Activated T-cell treated with anti-CD3 and anti-CD28 coated beads for 48 hours (primary cell): Measurements from ENCODE around the gene TSPAN18.

Source experiments
- DNase-seq: peaks from one replicate; pipeline ENCODE4 v3.0.0-alpha.2; 2020; ENCODE audit warnings: low read depth

TSPAN18 gene

GRCh38 chr11:44726283-44727113 is at the start of gene TSPAN18:
TSS of gene TSPAN18 (plus strand) at chr11:44726962. CDS start at chr11:44906417, 179,455 bp downstream.
- DNase-seq: no peak

- peak; percentile 13 for DNase-seq
These were observed 45.7 kb upstream of the TSPAN18 start for GRCh38 chr11:44680982-44681597.

- no peak for DNase-seq
These were observed 45.1 kb upstream of the TSPAN18 start for GRCh38 chr11:44681698-44682097.

- DNase-seq: no peak
These were observed 41.9 kb upstream of the TSPAN18 start for GRCh38 chr11:44684859-44685281.

- no peak for DNase-seq
These were observed 39.4 kb upstream of the TSPAN18 start for GRCh38 chr11:44687388-44687787.

GRCh38 chr11:44689265-44689664 is 37.5 kb upstream of the TSPAN18 start:
- no peak for DNase-seq

GRCh38 chr11:44690651-44691050 is 36.1 kb upstream of the TSPAN18 start:
- no peak for DNase-seq

- DNase-seq: no peak
These were observed 34.3 kb upstream of the TSPAN18 start for GRCh38 chr11:44692460-44692859.

GRCh38 chr11:44693654-44694119 is 33.1 kb upstream of the TSPAN18 start:
- DNase-seq: no peak

GRCh38 chr11:44694443-44694842 is 32.3 kb upstream of the TSPAN18 start:
- no peak for DNase-seq

GRCh38 chr11:44695169-44695833 is 31.5 kb upstream of the TSPAN18 start:
- DNase-seq: no peak

- no peak for DNase-seq
These were observed 28.4 kb upstream of the TSPAN18 start for GRCh38 chr11:44698252-44698912.

GRCh38 chr11:44699497-44700408 is 27.0 kb upstream of the TSPAN18 start:
- DNase-seq: no peak

- DNase-seq: no peak
These were observed 25.5 kb upstream of the TSPAN18 start for GRCh38 chr11:44701276-44701675.

GRCh38 chr11:44702889-44703288 is 23.9 kb upstream of the TSPAN18 start:
- no peak for DNase-seq

- DNase-seq: no peak
These were observed 19.7 kb upstream of the TSPAN18 start for GRCh38 chr11:44707094-44707493.

- DNase-seq: no peak
These were observed 18.8 kb upstream of the TSPAN18 start for GRCh38 chr11:44708009-44708408.

GRCh38 chr11:44708523-44709280 is 18.1 kb upstream of the TSPAN18 start:
- DNase-seq: no peak

- no peak for DNase-seq
These were observed 17.5 kb upstream of the TSPAN18 start for GRCh38 chr11:44709281-44709562.

GRCh38 chr11:44709966-44710365 is 16.8 kb upstream of the TSPAN18 start:
- no peak for DNase-seq
